HG03175 (cell line): ENCODE data around the gene LSR.
"Not testable (repeated sequence)": the region's sequence is repeated elsewhere in the genome, so short reads cannot be mapped to it uniquely, and the experiment has no call there.

Experiments
- ATAC-seq: cut with Tn5 transposase; IDR thresholded peaks from one replicate; pipeline ENCODE4 v1.9.1; 2021; ENCODE audit warnings: mild to moderate bottlenecking, moderate library complexity; ENCODE audit not compliant: unreplicated experiment

Gene LSR

DNA sequence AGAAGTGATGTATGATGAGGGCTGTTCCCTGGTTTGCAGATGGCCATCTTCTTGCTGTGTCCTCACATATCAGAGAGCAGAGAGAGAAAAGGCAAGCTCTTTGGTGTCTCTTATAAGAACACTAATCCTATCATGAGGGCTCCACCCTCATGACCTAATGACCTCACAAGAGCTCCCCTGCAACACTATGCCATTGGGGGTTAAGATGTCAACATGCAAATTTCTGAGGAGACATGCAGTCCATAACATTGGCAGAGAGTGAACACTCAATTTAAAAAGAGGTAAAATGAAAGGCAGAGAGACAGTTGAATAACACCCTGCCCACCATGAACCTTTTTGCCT is 31.2 kb upstream of the LSR start:
- no peak for ATAC-seq

GRCh38 chr19:35219008-35219407 is 29.8 kb upstream of the LSR start:
- ATAC-seq = no peak

DNA sequence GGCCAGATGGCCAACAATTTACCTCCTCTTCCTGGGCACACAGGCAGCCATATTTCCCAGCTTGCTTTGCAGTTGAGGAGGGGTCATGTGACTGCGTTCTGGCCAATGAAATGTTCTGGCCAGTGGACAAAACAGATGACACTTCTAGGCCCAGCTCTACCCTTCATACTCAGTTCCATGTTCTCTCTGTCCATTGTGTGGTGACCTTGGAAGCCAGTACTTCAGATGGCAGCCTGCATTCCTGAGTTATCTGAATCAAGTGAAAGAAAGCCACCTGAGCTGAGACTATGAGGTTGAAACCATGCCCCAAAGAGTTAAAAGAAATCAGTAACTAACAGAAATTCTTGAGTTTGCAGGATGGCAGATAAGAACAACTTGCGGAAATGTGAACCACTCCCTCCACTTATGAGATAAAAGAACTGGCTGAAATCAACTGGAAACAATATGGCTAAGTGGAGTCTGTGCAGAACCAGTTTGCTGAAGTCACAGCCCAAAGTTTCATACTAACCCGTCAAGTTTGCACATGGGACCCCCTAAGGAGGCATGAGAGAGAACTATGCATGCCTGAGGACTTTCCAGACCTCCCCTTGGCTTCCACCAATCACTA is 28.4 kb upstream of the LSR start:
- ATAC-seq = no peak

DNA sequence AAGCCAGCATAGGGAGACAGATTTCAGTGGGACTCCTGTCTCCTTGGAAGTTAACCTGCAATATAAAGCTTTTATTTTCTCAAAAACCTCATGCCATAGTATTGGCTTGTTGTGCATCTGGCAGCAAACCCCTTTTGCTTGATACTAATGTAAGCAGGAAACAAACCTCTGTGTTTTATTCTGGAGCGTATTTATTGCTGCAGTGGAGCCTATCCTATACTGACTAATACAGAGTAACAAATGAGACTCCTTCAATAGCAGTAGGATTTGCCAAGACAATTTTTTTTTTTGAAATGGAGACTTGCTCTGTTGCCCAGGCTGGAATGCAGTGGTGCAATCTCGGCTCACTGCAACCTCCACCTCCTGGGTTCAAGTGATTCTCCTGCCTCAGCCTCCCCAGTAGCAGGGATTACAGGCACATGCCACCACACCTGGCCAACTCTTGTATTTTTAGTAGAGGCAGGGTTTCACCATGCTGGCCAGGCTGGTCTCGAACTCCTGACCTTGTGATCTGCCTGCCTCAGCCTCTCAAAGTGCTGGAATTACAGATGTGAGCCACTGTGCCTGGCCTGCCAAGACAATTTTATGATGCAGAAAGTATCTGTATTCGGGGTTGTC is 27.7 kb upstream of the LSR start:
- not testable (repeated sequence) for ATAC-seq

DNA sequence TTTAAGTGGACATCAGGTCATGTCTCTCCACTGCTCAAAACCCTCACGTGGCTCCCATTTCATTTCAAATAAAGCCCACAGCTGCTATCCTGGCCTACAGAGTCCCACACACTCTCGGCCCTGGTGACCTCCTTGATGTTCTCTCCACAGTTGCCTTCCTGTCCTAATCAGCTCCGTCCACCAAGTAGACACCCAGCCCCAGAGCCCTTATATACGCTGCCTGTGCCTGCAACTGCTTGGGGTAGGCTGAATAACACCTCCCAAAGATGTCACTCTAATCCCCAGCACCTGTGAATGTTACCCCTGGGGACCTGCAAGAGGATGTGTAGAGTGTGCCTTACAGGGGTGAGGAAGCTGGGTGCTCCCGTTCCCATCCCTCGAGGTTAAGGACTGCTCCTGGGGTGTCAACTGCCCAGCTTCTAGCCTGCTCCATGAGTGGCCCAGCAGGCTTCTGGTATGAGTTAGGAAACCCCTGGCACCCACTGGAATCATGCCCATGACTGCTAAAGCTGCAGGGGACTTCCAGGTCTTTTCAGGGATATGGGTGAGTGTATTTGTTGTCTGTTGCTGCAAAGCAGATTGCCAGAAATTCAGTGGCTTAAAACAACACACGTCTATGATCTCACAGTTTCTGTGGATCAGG is 26.3 kb upstream of the LSR start:
- ATAC-seq = no peak

DNA sequence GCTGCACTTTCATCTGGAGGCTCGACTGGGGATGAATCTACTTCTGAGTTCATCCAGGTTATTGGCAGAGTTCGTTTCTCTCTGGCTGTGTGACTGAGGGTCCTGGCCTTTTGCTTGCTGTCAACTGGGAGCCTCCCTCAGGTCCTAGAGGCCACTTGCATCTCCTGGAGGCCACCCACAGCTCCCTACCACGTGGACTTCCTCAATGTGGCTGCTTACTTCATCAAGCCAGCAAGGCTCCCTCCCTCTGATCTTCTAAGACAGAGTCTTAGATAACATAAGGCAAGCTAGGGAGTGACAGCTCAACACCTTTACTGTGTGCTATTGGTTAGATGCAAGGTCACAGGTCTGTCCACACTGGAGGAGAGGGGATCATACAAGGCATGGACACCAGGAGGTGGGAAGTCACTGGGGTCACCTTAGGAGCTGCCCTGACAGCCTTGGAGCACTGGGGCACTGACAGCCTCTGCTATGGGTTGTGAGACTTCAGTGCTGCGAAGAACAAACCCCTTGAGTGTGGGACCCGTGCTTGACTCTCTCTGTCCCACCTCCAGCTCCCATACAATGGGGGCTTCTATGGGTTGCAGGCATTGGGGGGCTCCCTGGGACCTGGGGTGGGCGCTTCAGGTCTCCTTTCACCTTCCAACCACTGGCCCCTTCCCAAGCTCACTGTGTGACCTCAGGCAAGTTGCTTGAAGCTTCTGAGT is 25.6 kb upstream of the LSR start:
- ATAC-seq = no peak

DNA sequence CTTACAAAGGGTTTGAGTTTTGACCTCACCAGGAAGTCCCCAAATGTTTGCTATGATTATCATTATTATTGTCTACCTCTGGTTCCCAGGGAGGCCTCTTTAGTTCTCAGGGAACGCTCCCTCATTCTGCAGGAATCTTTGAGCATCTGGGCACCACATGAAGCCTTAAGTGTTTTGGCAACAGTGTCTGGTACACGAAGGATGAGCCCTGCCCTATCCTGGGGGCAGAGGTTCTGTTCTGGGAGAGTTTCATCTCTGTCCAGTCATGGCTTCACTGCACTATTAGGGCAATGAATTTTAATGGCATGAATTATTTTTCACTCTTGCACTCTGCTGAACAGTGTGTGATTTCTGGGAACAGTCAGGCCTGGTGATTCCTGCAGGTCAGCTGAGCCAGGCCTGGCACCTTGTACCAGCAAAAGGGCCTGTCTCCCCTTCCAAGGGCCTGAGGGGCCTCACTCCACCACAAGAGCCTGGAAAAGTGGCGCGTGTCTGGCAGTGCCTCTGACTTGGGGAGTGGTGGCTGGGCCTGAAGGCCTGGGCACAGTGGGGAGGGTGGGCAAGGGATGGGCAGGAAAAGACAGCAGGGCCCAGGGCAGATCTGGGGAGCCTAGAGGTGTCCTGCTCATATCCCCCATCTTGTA is 24.8 kb upstream of the LSR start:
- ATAC-seq = no peak

DNA sequence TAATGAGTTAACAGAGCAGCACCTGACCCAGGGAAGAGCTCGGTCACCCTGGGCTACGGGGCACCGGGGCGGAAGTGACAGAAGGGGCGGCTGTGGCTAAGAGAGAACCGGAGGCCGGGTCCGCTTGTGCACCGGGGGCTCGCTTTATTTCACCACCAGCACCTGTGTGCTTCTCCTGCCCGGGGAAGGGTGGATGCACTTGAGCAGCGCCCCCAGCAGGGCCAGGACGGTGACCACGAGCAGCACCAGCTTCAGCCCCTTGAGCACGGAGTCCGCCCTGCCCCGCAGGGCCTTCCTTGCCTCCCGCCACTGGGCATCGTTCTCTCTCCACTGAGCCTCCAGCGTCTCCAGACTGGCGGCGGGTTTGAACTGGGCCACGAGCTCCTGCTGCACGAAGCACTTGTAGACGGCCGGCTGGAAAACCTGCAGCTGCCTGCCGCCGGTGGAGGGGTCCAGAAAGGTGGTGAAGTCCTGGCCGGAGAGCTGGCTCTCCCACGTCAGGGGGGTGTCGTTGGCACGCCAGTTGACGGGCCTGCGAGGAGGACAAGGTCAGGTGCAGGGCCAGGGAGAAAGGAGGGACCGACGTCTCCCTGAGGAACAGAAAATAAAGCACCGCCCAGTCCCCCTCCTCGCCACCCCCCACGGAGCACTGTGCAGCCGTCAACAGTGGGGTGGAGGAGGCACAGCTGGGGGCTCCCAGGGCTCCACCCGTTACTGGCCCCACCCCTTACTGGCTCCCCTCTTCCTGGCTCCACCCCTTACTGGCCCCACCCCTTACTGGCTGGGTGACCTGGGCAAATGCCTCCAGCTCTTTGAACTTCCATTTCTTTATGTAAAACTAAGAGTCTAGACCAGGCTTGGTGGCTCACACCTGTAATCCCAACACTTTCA is 23.9 kb upstream of the LSR start:
- no peak for ATAC-seq

DNA sequence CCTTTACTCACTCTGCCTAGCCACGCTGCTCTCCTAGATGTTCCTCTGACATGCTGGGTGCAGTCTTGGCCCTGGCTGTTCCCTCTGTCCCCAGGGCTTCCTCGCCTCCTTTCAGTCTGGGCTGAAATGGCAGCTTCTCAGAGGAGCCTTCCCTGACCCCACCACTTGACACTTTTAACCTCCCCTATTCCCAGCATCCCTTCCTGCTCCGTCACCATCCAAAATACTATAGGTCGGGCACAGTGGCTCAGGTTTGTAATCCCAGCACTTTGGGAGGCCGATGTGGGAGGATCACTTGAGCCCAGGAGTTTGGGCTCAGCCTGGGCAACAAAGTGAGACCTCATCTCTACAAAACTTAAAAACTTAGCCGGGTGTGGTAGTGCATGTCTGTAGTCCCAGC is 22.9 kb upstream of the LSR start:
- no peak for ATAC-seq

DNA sequence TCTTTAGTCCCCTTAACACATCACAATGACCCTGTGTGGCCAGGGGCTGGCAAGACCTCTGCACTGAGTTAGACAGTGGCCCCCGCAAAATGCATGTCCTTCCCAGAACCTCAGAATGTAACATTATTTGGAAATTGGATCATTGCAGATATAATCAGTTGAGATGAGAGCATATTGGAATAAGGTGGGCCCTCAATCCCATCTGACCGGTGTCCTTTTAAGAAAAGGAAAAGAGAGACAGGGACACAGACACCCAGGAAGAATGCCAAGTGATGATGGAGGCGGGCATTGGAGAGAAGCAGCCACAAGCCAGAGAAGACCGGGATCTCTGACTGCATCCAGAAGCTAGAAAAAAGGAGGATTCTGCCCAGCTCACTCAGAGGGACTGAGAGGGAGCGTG is 22.1 kb upstream of the LSR start:
- no peak for ATAC-seq

GRCh38 chr19:35228177-35228930 is 20.4 kb upstream of the LSR start, which contains the start of gene FAM187B:
TSS of gene FAM187B (minus strand) at chr19:35228739. CDS start at chr19:35228680, 59 bp downstream.
- no peak for ATAC-seq

DNA sequence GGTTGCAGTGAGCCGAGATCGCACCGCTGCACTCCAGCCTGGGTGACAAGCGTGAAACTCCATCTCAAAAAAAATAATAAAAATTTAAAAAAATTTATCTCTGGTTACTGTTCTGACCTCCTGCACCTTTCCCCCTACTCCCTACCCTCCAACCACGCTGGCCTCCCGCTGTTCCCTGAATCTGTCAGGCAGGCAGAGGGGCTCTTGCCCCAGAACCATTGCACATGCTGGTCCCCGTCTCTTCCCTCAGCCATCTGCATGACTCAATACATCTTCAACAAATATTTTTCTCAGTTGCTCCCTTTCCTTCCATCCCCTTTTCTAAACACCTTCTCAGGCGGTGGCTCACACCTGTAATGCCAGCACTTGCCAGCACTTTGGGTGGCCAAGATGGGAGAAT is 19.2 kb upstream of the LSR start:
- no peak for ATAC-seq

GRCh38 chr19:35231956-35232645 is 16.7 kb upstream of the LSR start:
- ATAC-seq = no peak

- no peak for ATAC-seq
These were observed 15.9 kb upstream of the LSR start for GRCh38 chr19:35232912-35233311.

GRCh38 chr19:35236638-35237400 is 12.0 kb upstream of the LSR start:
- ATAC-seq = no peak

DNA sequence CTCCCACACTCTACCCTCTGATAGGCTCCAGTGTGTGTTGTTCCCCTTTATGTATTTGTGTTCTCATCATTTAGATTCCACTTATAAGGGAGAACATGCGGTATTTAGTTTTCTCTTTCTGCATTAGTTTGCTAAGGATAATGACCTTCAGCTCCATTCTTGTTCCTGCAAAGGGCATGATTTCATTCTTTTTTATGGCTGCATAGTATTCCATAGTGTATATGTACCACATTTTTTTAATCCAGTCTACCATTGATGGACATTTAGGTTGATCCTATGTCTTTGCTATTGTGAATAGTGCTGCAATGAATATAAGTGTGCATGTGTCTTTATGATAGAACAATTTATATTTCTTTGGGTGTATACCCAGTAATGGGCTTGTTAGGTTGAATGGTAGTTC is 9.2 kb upstream of the LSR start:
- not testable (repeated sequence) for ATAC-seq

- ATAC-seq = no peak
These were observed 8.5 kb upstream of the LSR start for GRCh38 chr19:35240327-35240726.

GRCh38 chr19:35241417-35241816 is 7.4 kb upstream of the LSR start:
- ATAC-seq = no peak
